Activated CD4-positive, CD25-positive, alpha-beta regulatory T cell treated with anti-CD3 and anti-CD28 coated beads, Interleukin-2, amount 50 U/mL, for 72 hours (primary cell): ENCODE results near the gene UPK1A.

Experiments used
- DNase-seq: peaks from one replicate; pipeline ENCODE4 v3.0.0; 2021

Gene UPK1A

DNA sequence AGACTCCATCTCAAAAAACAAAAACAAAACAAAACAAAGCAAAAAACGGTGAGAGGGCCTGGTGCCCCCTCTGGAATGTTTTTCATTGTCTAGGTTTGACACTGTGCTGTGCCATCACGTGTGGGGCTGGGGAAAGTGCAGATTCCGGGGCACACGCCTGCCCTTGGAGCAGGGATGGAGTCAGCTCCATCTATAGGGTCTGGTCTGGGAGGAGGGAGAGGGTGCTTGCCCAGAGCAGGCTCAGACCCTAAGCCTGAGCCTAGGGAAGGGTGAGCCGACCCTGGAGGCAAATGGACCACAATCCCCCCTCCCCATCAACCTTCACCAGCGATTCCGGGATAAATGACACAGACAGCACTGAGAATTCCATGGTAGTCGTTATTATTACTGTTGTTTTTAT is 27.1 kb downstream of the UPK1A start:
- no peak for DNase-seq

DNA sequence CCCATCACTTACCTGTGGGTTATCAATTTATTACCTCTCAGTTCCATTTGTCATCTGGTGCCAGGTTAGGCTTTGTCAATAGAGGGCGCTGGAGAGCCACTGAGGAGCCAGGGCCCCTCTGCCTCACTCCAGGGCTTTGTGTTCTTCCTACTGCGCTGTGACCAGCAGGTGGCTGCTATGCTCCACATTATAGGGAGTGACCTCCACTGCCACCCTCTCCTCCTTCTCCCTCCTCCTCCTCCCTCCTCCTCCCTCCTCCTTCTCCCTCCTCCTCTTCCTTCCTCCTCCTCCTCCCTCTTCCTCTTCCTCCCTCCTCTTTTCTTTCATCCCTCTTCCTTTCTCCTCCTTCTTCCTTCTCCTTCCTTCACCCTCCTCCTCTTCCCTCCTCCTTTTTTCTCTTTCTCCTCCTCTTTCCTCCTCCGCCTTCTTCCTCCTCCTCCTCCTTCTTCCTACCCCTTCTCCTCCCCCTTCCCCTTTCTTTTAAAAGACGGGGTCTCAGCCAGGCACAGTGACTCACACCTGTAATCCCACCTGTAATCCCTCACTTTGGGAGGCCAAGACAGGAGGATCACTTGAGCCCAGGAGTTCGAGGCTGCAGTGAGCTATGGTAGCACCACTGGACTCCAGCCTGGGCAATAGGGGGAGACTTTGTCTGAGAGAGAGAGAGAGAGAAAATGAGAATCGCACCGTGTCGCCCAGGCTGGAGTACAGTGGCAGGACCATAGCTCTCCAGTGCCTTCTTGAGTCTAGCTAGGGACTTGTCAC is 27.7 kb downstream of the UPK1A start:
- DNase-seq, result peak; percentile 90

DNA sequence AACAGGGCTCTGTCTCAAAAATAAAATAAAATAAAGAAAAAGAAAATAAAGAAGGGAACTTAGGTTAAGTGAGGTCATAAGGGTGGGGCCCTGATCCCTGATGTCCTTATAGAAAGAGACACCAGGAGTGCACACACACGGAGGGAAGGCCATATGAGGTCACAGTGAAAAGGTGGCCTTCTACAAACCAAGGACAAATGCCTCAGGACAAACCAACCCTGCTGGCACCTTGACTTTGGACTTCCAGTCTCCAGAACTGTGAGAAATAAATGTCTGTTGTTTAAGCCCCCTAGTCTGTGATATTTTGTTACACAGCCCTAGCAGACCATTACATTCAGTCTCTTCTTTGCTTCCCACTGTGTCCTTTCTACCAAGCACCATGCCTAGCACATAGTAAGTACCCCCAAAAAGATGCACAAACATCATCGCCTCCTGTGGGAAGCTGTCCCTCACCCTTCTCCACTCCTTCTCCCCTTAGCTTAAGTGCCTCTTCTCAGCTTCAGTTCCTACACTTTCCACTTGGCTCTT is 29.6 kb downstream of the UPK1A start:
- no peak for DNase-seq

DNA sequence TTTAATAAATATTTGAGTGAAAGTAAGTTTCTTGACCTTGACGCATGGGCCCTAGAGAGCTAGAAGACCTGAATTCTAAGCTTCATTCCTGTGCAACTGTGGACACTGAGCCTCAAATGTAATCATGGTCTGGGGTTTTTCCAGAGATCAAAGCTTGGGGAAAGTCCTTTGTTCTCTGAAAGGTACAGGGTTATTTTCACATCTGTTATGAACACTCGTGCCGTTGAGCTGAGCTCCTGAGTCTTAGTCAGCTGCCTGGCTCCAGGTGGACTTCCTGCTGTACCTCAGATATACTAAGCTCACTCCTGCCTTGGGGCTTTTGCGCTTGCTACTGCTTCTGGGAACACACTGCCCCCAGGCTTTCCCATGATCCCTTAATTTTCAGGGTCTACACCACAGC is 30.5 kb downstream of the UPK1A start:
- DNase-seq, result no peak

DNA sequence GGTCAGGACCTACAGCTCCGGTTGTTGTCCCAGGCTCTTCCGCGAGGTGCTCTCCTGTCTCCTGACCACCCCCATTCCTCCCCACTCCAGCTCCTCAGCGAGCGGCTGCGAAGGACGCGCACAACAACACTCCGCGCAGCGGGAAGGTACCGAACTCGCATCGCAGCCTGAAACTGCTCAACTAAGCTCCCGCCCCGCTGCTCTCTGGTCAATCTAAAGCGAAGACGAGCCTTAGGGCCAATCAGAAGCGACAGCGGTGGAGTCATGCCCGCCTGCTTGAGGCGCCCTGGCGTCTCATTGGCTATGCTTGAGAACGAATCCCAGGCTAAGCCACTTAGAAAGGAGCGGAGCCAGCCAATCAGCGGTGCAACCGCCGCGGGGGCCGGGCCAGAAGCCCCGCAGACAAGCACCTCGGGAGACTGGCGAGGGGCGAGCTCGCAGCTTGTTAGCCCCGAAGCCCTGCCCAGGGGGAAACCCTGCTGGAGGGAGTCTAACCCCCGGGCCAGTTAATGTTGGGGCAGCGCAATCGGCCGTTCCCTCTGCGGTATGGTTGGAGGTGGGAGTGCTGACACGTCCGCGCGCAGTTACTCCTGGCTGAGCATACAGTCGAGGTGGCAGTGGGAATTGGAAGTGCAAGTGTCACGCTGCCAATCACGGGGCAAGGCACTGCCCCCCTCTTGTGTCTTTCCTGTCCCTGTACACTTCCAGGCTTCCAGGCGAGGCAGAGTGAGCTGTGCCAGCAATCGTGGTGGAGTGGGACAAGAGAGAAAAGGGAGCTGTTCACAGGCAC is 36.1 kb downstream of the UPK1A start:
- peak; percentile 86 for DNase-seq

DNA sequence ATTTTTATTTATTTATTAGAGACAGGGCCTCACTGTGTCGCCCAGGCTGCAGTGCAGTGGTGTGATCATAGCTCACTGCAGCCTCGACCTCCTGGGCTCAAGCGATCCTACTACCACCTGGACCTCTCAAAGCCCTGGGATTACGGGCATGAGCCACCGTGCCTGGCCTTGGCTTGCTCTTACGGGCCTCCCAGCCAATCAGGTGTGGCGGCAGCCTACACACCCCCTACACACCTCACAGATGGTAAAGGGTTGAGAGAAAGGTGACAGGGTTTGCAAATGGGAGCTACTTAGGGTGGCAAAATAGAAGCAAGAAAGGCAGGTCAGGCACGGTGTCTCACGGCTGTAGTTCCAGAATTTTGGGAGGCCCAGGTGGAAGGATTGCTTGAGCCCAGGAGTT is 37.0 kb downstream of the UPK1A start:
- DNase-seq, result no peak

DNA sequence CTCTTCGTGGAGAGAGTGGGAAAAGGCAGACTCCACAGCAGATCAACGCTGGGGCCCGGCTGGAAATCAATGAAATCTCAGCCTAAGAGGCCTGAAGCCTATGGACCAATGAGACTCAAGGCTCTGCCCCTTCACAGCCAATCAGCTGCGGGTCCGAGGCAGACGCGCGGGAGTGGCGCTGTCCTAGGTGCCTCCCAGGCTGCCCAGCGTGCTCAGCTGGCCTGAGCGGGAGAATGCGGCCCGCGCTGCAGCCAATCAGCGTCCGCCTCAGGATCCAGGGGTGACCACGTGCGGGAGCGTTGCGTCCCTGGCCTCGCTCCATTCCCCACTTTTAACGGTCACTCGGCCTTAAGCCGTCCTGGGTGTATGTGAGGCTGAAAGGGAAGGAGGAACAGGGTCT is 37.9 kb downstream of the UPK1A start, which contains the start of gene ZBTB32:
Gene ZBTB32 (plus strand): TSS at position 341 of the 400 bp plus-strand sequence. CDS start 10,069 bp downstream, outside the sequence.
- no peak for DNase-seq

DNA sequence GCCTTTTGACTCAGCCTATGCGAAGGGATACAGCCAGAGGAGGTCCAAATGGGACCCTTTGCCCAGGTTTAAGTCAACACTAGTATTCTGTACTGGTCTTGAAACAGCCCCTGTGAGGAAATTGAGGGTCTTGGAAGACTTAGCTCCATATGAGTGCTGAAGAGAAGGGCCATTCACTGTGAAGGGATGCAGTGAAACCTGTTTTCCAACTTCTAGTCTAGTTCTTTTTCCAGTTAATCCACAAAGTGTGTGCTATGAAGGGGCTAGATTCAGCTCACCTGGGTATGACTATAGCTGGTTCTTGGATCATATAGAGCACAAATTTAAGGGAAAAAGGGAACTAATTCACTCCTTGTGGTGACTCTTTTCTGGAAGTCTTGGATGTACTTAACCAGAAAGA is 42.1 kb downstream of the UPK1A start:
- DNase-seq, result no peak

DNA sequence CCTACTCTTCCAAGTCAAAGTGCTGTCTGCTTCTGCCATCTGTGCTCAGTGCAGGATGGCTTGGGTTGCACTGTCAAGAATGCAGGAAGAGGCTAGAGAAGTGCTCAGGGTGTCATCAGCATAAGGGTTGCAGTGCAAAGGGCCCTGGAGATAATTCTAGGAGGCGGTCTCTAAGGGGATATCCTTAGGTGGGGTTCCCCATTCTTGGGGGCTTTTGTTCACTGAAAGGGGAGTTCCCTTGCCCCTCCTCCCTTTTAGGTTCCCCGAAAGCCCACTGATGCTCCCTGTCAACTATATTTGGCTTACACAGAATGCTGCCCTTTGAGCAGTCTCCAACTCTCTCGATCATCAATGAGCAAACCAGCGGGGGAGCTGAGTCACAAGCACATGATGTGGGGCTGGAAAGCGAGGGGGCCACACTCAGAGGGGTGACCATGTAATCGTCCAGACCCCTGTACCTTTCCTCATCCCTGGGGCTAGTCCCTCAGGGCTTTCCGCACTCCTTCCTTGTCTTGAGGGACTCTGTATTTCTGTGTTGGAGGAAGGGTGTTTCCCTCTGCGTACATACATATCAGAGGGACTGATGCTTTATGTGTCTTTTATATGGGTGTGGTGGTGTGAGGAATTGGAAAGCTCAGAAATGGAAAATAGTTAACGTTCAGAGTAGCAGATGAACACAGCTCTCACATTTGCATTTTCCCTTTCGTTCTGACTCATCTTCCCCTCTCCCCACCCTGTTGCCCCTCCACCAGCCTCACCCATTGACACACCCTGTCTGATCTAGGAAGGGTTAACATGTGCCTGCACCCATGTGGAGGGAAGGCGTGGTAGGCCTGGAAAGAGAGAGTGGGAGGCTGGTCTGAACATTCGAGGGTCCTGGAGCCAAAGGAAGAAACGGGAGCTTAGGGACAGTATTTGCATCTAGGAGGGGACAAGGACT is 44.7 kb downstream of the UPK1A start:
- DNase-seq, result peak; percentile 63

DNA sequence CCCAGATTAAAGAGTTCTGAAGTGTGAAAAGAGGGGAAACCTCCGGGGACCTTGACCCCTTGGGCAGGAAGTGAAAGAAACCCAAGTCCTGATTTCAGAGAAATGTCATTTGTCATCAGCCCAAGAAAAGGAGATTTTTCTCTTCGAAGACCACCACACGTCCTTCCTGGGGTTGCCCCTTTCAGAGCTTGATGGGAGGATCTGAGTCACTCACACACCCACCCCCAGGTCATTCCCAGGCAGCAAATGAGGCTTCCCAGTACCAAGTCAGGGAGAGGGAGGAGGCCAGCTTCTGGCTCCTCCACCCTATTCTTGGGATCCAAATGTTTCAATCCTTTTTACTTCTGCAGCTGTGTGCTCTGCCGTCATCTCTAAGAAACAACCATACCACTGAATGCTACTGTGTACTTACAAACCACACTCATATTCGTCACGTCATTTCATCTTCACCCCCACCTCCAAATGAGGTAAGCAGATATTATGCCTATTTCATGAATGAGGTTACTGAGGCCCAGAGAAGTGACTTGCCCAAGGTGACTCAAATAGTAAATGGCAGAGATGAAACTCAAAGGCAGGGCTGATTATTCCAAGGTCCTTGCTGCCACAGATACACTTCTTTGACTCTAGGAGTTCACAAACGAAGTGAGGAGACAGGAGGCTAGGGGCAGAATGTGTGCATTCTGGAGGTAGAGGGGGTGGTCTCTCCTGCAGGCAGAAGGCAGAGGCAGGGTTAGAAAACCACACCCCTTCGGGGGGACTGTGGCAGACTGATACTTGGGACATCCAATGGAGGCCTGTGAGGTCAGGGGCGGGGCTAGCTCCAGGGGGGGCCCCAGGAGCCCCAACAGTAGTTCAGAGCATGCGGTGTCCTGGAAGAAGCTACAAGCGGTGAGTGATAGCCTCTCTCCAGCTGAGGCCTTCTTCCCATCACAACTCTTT is 46.5 kb downstream of the UPK1A start:
- DNase-seq, result peak; percentile 76

DNA sequence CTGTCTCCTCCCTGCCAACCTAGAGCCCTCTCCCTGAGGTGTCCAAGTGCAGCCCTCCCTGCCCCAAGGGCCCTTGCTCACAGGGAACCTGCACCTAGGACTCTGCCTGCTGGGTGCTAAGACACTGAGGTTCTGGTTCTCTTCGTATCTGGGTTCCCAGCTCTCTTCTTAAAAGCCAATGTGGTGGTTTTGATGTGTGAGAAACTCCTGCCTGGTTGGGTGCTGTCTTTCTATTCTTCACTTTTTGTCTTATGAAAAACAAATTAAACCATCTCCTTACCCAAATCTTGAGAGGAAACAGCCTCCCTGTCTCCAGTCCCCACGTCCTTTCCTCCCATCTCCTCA is 47.2 kb downstream of the UPK1A start:
- DNase-seq, result no peak

DNA sequence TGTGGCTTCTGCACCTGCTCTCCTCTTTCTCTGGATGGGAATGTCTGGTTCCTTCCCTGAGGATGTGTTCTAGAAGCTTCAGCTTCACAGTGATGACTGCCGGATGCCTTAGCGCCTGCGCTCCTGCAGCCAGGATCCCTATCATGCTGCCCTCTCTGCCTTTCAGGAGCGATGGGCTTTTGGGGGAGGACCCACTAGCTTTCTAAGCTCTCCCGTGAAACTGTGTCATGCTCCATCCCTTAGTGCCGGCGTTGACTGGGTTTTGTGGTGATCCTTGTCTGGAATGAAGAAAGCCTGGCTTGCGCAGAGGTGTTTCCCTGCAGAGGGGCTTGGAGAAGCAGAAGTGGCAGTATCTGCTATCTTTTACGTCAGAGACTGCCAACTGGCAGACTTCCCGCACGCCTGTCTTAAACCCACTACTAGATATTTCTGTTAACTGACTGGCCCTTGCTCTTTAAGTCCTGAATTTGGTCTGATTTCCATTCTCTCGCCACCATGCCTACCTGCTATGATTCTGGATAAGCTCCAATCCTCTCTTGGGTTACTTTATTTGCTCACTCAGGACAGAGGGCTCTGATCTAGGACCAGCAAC is 47.7 kb downstream of the UPK1A start:
- no peak for DNase-seq

DNA sequence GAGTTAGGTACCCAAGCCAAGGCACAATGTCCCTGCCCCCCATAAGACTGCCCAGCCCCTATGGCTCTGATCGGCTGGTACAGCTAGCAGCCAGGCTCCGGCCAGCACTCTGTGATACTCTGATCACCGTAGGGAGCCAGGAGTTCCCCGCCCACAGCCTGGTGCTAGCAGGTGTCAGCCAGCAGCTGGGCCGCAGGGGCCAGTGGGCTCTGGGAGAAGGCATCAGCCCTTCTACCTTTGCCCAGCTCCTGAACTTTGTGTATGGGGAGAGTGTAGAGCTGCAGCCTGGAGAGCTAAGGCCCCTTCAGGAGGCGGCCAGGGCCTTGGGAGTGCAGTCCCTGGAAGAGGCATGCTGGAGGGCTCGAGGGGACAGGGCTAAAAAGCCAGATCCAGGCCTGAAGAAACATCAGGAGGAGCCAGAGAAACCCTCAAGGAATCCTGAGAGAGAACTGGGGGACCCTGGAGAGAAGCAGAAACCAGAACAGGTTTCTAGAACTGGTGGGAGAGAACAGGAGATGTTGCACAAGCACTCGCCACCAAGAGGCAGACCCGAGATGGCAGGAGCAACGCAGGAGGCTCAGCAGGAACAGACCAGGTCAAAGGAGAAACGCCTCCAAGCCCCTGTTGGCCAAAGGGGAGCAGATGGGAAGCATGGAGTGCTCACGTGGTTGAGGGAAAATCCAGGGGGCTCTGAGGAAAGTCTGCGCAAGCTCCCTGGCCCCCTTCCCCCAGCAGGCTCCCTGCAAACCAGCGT is 48.5 kb downstream of the UPK1A start:
- DNase-seq, result no peak

DNA sequence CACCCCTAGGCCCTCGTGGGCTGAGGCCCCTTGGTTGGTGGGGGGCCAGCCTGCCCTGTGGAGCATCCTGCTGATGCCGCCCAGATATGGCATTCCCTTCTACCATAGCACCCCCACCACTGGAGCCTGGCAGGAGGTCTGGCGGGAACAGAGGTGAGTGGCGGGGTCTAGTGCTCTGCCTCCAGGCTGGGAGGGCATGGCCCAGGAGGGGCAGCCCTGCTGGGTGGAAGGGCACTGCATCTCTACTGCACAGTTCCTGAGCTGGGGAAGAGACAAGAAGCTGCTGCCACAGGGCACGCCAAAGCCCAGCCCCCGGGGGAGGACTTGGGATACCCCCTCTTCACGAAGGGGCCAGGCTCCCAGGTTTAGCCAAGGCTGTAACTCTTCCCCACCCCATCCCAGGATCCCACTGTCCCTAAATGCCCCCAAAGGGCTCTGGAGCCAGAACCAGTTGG is 49.1 kb downstream of the UPK1A start:
- no peak for DNase-seq

DNA sequence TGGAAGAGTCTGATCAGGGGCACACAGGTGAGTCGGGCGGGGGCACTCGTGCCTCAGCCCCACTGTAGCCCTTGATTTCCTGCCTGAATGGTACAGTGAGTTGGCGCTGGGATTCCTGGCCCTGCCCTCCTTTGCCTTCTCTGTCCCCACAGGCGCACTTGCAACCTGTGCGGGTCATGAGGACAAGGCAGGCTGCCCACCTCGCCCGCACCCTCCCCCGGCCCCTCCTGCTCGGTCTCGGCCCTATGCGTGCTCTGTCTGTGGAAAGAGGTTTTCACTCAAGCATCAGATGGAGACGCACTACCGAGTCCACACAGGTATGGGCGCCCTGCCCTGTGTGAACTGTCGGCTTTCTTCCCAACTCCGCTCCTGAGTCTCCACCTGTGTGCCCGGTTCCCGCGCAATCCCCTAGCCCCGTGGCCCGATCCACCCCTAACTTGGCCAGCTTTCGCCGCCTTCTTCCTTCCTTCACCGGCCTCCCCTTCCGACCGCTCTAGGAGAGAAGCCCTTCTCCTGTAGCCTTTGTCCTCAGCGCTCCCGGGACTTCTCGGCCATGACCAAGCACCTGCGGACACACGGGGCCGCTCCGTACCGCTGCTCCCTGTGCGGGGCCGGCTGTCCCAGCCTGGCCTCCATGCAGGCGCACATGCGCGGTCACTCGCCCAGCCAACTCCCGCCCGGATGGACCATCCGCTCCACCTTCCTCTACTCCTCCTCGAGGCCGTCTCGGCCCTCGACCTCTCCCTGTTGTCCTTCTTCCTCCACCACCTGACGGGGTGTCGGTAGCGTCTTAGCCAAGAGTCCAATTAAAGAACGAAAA is 49.9 kb downstream of the UPK1A start:
- DNase-seq, result no peak

DNA sequence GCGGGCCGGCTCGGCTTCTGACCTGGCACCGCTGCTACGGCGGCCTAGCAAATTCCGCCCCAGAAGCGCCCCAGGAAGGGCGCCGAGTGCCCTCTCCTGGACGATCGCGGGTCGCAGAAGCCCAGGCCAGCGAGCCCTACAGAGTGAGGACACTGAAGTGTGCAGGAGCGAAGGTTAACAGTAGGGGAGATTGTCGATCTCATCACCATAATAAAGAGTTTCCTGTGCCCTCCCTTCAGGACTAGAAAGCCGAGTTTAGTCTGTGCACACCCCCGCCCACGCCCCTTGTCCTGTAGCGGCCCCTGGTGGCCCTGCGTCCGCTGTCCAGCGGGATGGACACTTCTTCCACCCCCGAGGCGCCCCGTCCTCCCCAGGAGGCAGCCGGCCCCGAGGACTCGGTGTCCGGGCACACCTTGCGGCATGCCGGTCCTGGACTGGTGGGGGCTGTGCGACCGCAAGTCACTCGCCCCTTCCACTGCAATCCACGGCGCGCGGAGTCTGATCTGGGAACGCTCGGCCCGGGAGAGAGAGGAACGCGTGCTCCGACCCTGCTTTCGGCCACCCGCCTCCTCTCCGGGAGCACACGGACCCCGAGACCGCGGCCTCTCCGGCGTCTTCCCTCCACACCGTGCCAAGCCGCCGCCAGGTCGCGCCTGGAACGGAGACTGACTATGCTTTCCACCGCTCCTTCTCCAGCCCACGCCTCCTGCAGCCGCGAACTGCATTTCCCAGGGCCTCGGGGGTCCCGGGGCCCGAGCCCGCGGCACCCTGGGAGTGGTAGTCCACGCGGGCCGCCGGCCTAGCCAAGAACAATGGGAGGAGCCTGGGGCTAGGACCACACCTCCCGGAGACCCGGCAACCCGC is 50.7 kb downstream of the UPK1A start:
- DNase-seq, result peak; percentile 88

DNA sequence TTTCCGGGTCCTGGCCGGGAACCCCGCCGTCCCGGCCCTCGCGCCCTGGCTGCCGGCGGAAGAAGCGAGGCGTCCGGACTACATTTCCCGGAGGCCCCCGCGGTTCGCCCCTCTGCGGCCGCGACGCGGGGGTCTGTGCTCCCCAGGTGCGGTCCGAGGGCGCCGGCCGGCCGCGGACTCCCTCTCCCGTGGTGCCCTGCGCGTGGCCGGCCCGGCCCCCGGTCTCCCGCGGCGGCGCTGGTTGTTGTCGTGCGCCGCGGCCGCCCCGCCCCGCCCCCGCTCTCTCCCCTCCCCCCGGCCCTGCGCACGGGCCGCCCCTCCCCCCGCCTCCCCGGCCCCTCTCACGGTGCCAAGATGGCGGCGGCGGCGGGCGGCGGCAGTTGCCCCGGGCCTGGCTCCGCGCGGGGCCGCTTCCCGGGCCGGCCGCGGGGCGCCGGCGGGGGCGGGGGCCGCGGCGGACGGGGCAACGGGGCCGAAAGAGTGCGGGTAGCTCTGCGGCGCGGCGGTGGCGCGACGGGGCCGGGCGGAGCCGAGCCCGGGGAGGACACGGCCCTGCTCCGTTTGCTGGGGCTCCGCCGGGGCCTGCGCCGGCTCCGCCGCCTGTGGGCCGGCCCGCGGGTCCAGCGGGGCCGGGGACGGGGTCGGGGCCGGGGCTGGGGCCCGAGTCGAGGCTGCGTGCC is 51.5 kb downstream of the UPK1A start, which contains the start of gene KMT2B:
Gene KMT2B (plus strand): TSS at position 339 of the 680 bp plus-strand sequence. CDS start 16 bp downstream, at position 355.
- no peak for DNase-seq
